Measurements from ENCODE around the gene DTHD1.

DNA sequence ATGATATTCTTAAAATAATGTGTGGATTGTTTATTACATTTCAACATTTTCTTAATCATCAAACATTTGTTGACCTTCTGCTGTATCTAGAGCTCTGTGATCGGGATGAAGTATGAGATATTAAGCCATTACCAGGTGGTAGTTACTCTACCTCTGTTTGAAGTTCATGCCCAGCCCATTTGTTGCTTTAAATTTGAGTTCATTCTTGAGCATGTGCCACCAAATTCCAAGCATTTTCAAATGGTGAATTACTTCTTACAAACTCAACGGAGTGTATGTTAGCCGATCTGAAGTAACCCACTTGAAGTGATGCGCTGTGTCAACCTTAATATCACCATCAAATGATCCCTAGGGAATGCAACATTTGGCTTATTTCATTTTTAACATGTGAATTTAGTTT is 7.3 kb upstream of the DTHD1 start:
- no peak for TF ChIP-seq YY1 (IDR thresholded peaks at IDR 0.05)
- TF ChIP-seq, protein P1, sequence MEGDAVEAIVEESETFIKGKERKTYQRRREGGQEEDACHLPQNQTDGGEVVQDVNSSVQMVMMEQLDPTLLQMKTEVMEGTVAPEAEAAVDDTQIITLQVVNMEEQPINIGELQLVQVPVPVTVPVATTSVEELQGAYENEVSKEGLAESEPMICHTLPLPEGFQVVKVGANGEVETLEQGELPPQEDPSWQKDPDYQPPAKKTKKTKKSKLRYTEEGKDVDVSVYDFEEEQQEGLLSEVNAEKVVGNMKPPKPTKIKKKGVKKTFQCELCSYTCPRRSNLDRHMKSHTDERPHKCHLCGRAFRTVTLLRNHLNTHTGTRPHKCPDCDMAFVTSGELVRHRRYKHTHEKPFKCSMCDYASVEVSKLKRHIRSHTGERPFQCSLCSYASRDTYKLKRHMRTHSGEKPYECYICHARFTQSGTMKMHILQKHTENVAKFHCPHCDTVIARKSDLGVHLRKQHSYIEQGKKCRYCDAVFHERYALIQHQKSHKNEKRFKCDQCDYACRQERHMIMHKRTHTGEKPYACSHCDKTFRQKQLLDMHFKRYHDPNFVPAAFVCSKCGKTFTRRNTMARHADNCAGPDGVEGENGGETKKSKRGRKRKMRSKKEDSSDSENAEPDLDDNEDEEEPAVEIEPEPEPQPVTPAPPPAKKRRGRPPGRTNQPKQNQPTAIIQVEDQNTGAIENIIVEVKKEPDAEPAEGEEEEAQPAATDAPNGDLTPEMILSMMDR (IDR thresholded peaks at IDR 0.05; ENCODE audit: low read depth, low read length, missing input control) = no peak

All from liver (tissue), 2 donors.